HCT116 (cell line): ENCODE measurements around the gene ACTR8. TPM values are rescaled to one million over a fixed set of nuclear protein-coding genes. Genes with fewer than 3 reads are reported as not detected.

Experiments
- ATAC-seq: fragments of 200-7000 bp; cut with Tn5 transposase; 2 replicates; pipeline ENCODE4 v1.9.1; 2020; ENCODE audit warnings: mild to moderate bottlenecking, moderate library complexity
- BruUV-seq: library from RNA; stranded (reverse); fragments of 400-500 nt; replicated peaks from 2 replicates; lab custom pipeline; 2021; lab: Mats Ljungman, UMichigan
- CTCF ChIA-PET: fragments of 300-600 bp; sonication (Branson Sonifier 250); formaldehyde crosslinking; loops from one replicate; lab custom pipeline; 2021; ENCODE audit warnings: antibody characterized with exemption; lab: Charles Lee
- POLR2A ChIA-PET: fragments of 300-600, 350-600 bp; sonication (Branson Sonifier 250); formaldehyde crosslinking; loops from one replicate; lab custom pipeline; 2021; ENCODE audit warnings: antibody characterized with exemption; lab: Charles Lee
- RAD21 ChIA-PET, 2 experiments: fragments of 300-600 bp; sonication (Branson Sonifier 250); formaldehyde crosslinking; loops; one replicate each; lab custom pipeline; 2023; ENCODE audit warnings: low total read pairs in 2 of 2; ENCODE audit not compliant: uncharacterized antibody in 2 of 2, unreplicated experiment in 2 of 2, low non-redundant PET in 1 of 2; lab: Charles Lee
- DNase-seq: peaks from one replicate; pipeline ENCODE4 v3.0.0-alpha.2; 2010; ENCODE audit warnings: low read depth, low spot score
- H2AFZ ChIP-seq: fragments of 200-600 bp; shearing (Covaris generic), sonication (generic); 2 replicates; pipeline ENCODE4 v1.6.1; 2017; ENCODE audit warnings: low read depth, mixed run types, mixed read lengths, antibody characterized with exemption, low read length; ENCODE audit not compliant: poor library complexity, severe bottlenecking
- H3K27ac ChIP-seq: 2 replicates; pipeline ENCODE4 v1.5.1; 2012; ENCODE audit warnings: low read depth, low read length
- H3K27me3 ChIP-seq: fragments of 200-600 bp; sonication (generic); 2 replicates; pipeline ENCODE4 v1.6.1; 2016; ENCODE audit warnings: mixed run types, low read length, mixed read lengths; ENCODE audit not compliant: insufficient read depth
- H3K36me3 ChIP-seq, 2 experiments: fragments of 200-500 bp in 1 of 2; fragments of 200-600 bp in 1 of 2; sonication (Bioruptor generic) in 1 of 2; sonication (generic) in 1 of 2; 2 replicates each; pipeline versions ENCODE4 v1.5.1 to v1.6.1; 2014 to 2016; ENCODE audit warnings: low read length in 2 of 2, inconsistent platforms in 1 of 2, mixed read lengths in 1 of 2, mixed run types in 1 of 2; ENCODE audit not compliant: insufficient read depth in 2 of 2, control insufficient read depth in 1 of 2
- H3K4me1 ChIP-seq, 2 experiments: fragments of 200-600 bp in 1 of 2; sonication (generic) in 1 of 2; 2 replicates each; pipeline versions ENCODE4 v1.5.1 to v1.6.1; 2012 to 2017; ENCODE audit warnings: low read length in 2 of 2, inconsistent platforms in 1 of 2, mild to moderate bottlenecking in 1 of 2, mixed read lengths in 1 of 2, mixed run types in 1 of 2, moderate library complexity in 1 of 2; ENCODE audit not compliant: insufficient read depth in 2 of 2, control insufficient read depth in 1 of 2
- H3K4me2 ChIP-seq: fragments of 200-600 bp; sonication (generic); 2 replicates; pipeline ENCODE4 v1.6.1; 2017; ENCODE audit warnings: mixed run types, low read length, mixed read lengths
- H3K4me3 ChIP-seq, 2 experiments: fragments of 200-600 bp in 1 of 2; sonication (generic) in 1 of 2; replicated peaks in 1 of 2; 2 replicates each; pipeline ENCODE4 v1.5.1; 2011 to 2016; ENCODE audit warnings: low read length in 2 of 2, control low read depth in 1 of 2, low read depth in 1 of 2, mild to moderate bottlenecking in 1 of 2, mixed read lengths in 1 of 2, mixed run types in 1 of 2
- H3K79me2 ChIP-seq: fragments of 200-600 bp; sonication (generic); 2 replicates; pipeline ENCODE4 v1.6.1; 2017; ENCODE audit warnings: mild to moderate bottlenecking, mixed run types, low read length, moderate library complexity, mixed read lengths; ENCODE audit not compliant: insufficient read depth
- H3K9ac ChIP-seq: fragments of 200-600 bp; sonication (generic); 2 replicates; pipeline ENCODE4 v1.6.1; 2016; ENCODE audit warnings: low read length, mixed read lengths
- H3K9me2 ChIP-seq: fragments of 200-600 bp; sonication (generic), shearing (Covaris generic); 2 replicates; pipeline ENCODE4 v1.6.1; 2017; ENCODE audit warnings: mixed run types, mild to moderate bottlenecking, moderate library complexity; ENCODE audit not compliant: insufficient read depth
- H3K9me3 ChIP-seq, 2 experiments: fragments of 200-500 bp in 1 of 2; fragments of 200-600 bp in 1 of 2; sonication (Bioruptor generic) in 1 of 2; sonication (generic) in 1 of 2; 2 replicates each; pipeline ENCODE4 v1.6.1; 2014 to 2017; ENCODE audit warnings: low read length in 2 of 2, mixed read lengths in 2 of 2, inconsistent platforms in 1 of 2, low read depth in 1 of 2, mild to moderate bottlenecking in 1 of 2, mixed run types in 1 of 2, moderate library complexity in 1 of 2; ENCODE audit not compliant: control insufficient read depth in 1 of 2, insufficient read depth in 1 of 2
- H4K20me1 ChIP-seq: fragments of 200-600 bp; sonication (generic), shearing (Covaris generic); 2 replicates; pipeline ENCODE4 v1.6.1; 2017; ENCODE audit warnings: mixed run types, mild to moderate bottlenecking, moderate library complexity; ENCODE audit not compliant: insufficient read depth
- CBX3 ChIP-seq: IDR thresholded peaks from 2 replicates; pipeline ENCODE4 v1.6.1; 2012; ENCODE audit warnings: low read depth
- EZH2 ChIP-seq: fragments of 200-600 bp; sonication (generic); IDR thresholded peaks from 2 replicates; pipeline ENCODE4 v1.6.1; 2017; ENCODE audit warnings: antibody characterized with exemption, mixed run types
- SIN3A ChIP-seq: IDR thresholded peaks from 2 replicates; pipeline ENCODE4 v1.6.1; 2012; ENCODE audit warnings: low read depth
- YY1 ChIP-seq: IDR thresholded peaks from 2 replicates; pipeline ENCODE4 v1.6.1; 2011; ENCODE audit warnings: low read length, low read depth, moderate library complexity, mild to moderate bottlenecking; ENCODE audit not compliant: insufficient replicate concordance; ENCODE audit errors: extremely low read depth
- ZFX ChIP-seq: fragments of 450-650 bp; IDR thresholded peaks from 2 replicates; pipeline ENCODE4 v1.6.1; 2017
- intact Hi-C: fragments of 100-400 bp; cut with micrococcal nuclease; formaldehyde crosslinking; loops from 2 replicates; pipeline ENCODE4 v1.10.0; 2022
- total RNA-seq: library from RNA; stranded (reverse); gene quantifications from one replicate; pipeline ENCODE4 v1.2.1, GENCODE V29; 2021; ENCODE audit not compliant: unreplicated experiment
- TF ChIP-seq, protein P1 (sequence below), 3 experiments: fragments of 200-600 bp in 1 of 3; sonication (generic) in 1 of 3; IDR thresholded peaks in 2 of 3; conservative IDR thresholded peaks in 1 of 3; 2 replicates each; pipeline ENCODE4 v1.5.1; 2012 to 2017; ENCODE audit warnings: low read depth in 2 of 3, low read length in 2 of 3, antibody characterized with exemption in 1 of 3, borderline replicate concordance in 1 of 3, control low read depth in 1 of 3, mild to moderate bottlenecking in 1 of 3, mixed read lengths in 1 of 3, mixed run types in 1 of 3, moderate library complexity in 1 of 3; ENCODE audit not compliant: insufficient read depth in 1 of 3
- TF ChIP-seq, protein P2 (sequence below): IDR thresholded peaks from 2 replicates; pipeline ENCODE4 v1.6.1; 2012; ENCODE audit warnings: low read depth

Gene ACTR8
- total RNA-seq, 1 experiment from 2014 or later: 25.5 TPM

DNA sequence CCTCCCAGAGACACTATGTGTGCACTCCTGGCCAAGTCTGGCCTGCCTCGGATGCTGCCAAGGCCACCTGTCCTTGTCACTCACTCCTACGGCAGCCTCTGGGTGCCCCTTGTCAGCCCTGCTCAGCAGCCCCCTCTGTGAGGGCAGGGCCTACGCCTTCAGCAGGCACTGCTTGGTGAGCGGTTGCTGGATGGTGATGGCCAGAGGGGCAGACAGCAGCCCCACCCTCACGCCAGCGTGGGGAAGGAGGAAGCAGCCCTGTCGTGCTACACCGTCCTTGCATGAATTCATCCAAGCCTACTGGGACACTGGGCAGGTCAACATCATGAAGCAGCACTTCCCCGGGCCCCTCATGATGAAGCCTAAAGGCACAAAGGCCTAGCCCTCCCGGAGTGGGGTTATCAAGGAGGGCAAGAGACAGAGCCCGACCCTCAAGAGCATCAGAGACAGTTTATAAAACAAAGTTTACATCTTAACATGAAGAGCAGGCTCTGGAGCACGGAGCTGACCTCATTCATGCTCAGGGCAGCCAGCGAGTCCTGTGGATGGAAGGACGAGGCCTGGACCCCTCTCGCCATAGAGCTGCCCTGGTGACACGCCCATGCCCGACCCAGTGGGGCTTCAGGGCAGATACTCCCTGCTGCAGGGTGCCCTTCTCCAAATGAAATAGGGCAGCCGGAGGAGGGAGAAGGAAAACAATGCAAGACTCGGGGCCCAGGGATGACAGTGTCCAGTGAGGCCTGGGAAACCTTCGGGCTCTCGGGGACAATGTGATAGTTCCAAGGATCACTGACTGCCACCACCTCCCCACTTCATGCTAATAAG, 61.0 kb downstream of the ACTR8 start:
- Histone ChIP-seq H4K20me1 (no peaks in the 10 kb centered on the region), H3K9ac (no peak overlapping the region), H3K9me2 (no peaks in the 10 kb centered on the region), H3K27ac (no peak overlapping the region), H3K4me1 (no peaks in the 10 kb centered on the region), H2AFZ (no peak overlapping the region), H3K36me3 (no peaks in the 10 kb centered on the region; a peak in 1 of 4 replicates), H3K79me2 (no peaks in the 10 kb centered on the region), H3K27me3 (no peaks in the 10 kb centered on the region), H3K4me3 (no peak overlapping the region), H3K4me2 (no peak overlapping the region)
- intact Hi-C loops: no loop called here
- RAD21 ChIA-PET: no interaction called here
- no peak for ATAC-seq
- POLR2A ChIA-PET: no interaction called here
- TF ChIP-seq CBX3 (no peak), ZFX (no peak), EZH2 (no peak), YY1 (no peak), SIN3A (no peak)
- TF ChIP-seq, protein P1, sequence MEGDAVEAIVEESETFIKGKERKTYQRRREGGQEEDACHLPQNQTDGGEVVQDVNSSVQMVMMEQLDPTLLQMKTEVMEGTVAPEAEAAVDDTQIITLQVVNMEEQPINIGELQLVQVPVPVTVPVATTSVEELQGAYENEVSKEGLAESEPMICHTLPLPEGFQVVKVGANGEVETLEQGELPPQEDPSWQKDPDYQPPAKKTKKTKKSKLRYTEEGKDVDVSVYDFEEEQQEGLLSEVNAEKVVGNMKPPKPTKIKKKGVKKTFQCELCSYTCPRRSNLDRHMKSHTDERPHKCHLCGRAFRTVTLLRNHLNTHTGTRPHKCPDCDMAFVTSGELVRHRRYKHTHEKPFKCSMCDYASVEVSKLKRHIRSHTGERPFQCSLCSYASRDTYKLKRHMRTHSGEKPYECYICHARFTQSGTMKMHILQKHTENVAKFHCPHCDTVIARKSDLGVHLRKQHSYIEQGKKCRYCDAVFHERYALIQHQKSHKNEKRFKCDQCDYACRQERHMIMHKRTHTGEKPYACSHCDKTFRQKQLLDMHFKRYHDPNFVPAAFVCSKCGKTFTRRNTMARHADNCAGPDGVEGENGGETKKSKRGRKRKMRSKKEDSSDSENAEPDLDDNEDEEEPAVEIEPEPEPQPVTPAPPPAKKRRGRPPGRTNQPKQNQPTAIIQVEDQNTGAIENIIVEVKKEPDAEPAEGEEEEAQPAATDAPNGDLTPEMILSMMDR (IDR thresholded peaks at IDR 0.05 in 2 of 3, conservative IDR thresholded peaks at IDR 0.05 in 1 of 3; ENCODE audit: borderline replicate concordance in 1 of 3, insufficient read depth in 1 of 3, low read depth in 2 of 3, low read length in 2 of 3): no peak
- TF ChIP-seq, protein P2, sequence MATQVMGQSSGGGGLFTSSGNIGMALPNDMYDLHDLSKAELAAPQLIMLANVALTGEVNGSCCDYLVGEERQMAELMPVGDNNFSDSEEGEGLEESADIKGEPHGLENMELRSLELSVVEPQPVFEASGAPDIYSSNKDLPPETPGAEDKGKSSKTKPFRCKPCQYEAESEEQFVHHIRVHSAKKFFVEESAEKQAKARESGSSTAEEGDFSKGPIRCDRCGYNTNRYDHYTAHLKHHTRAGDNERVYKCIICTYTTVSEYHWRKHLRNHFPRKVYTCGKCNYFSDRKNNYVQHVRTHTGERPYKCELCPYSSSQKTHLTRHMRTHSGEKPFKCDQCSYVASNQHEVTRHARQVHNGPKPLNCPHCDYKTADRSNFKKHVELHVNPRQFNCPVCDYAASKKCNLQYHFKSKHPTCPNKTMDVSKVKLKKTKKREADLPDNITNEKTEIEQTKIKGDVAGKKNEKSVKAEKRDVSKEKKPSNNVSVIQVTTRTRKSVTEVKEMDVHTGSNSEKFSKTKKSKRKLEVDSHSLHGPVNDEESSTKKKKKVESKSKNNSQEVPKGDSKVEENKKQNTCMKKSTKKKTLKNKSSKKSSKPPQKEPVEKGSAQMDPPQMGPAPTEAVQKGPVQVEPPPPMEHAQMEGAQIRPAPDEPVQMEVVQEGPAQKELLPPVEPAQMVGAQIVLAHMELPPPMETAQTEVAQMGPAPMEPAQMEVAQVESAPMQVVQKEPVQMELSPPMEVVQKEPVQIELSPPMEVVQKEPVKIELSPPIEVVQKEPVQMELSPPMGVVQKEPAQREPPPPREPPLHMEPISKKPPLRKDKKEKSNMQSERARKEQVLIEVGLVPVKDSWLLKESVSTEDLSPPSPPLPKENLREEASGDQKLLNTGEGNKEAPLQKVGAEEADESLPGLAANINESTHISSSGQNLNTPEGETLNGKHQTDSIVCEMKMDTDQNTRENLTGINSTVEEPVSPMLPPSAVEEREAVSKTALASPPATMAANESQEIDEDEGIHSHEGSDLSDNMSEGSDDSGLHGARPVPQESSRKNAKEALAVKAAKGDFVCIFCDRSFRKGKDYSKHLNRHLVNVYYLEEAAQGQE: no peak
- TF ChIP-seq, all 23 proteins: peak for 0
- no peak for DNase-seq
- BruUV-seq: no TSS peak
- CTCF ChIA-PET: no interaction called here
- H3K9me3 ChIP-seq: no peaks in the 10 kb centered on the region
